ENCODE results near the gene NUP160.
"Not testable (repeated sequence)": the region's sequence is repeated elsewhere in the genome, so short reads cannot be mapped to it uniquely, and the experiment has no call there.

Gene NUP160, protein sequence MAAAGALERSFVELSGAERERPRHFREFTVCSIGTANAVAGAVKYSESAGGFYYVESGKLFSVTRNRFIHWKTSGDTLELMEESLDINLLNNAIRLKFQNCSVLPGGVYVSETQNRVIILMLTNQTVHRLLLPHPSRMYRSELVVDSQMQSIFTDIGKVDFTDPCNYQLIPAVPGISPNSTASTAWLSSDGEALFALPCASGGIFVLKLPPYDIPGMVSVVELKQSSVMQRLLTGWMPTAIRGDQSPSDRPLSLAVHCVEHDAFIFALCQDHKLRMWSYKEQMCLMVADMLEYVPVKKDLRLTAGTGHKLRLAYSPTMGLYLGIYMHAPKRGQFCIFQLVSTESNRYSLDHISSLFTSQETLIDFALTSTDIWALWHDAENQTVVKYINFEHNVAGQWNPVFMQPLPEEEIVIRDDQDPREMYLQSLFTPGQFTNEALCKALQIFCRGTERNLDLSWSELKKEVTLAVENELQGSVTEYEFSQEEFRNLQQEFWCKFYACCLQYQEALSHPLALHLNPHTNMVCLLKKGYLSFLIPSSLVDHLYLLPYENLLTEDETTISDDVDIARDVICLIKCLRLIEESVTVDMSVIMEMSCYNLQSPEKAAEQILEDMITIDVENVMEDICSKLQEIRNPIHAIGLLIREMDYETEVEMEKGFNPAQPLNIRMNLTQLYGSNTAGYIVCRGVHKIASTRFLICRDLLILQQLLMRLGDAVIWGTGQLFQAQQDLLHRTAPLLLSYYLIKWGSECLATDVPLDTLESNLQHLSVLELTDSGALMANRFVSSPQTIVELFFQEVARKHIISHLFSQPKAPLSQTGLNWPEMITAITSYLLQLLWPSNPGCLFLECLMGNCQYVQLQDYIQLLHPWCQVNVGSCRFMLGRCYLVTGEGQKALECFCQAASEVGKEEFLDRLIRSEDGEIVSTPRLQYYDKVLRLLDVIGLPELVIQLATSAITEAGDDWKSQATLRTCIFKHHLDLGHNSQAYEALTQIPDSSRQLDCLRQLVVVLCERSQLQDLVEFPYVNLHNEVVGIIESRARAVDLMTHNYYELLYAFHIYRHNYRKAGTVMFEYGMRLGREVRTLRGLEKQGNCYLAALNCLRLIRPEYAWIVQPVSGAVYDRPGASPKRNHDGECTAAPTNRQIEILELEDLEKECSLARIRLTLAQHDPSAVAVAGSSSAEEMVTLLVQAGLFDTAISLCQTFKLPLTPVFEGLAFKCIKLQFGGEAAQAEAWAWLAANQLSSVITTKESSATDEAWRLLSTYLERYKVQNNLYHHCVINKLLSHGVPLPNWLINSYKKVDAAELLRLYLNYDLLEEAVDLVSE (N-terminal part only)

DNA sequence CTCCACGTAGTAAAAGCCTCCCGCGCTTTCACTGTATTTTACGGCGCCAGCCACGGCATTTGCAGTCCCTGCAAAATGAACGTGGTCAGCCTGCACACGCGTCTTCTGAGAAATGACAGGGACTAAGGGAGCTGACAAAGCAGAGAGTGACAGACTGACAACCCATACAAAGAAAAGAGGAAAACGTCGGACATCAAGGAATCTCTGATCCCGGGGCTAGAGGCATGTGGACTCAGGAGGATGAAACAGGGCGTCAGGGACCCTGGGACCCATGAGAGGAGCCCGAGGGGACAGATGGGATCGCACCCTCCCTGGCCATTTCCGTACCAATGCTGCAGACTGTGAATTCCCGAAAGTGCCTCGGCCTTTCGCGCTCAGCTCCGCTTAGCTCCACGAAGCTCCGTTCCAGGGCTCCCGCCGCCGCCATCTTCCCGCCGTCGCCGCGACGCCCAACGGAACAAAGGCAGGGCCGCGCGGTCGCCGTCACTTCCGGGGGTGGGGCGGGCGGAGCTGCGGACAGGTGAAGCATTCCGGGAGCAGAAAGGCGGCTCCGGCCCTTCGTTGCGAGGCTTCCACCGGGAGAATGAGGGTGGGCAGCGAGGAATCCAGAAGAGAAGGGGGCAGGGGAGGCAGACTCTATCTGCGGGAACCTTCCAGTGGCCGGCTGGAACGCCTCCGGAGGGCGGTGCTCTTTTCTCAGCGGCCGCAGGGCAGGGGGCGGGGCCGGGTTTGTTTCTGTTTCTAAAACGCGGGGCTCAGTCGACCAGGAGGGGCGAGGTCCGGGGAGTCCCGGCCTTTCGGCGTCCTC lies at the start of gene NUP160:
Gene NUP160 (minus strand): TSS at position 459 of the 808 bp plus-strand sequence. CDS start 32 bp downstream, at position 427.
- peak; percentile 74 for DNase-seq

GRCh38 chr11:47896199-47896598 lies 48.0 kb upstream of the NUP160 start:
- no peak for DNase-seq

GRCh38 chr11:47895035-47895434 lies 46.9 kb upstream of the NUP160 start:
- DNase-seq = no peak

- DNase-seq = not testable (repeated sequence)
These were observed 44.6 kb upstream of the NUP160 start for GRCh38 chr11:47892546-47893276.

DNA sequence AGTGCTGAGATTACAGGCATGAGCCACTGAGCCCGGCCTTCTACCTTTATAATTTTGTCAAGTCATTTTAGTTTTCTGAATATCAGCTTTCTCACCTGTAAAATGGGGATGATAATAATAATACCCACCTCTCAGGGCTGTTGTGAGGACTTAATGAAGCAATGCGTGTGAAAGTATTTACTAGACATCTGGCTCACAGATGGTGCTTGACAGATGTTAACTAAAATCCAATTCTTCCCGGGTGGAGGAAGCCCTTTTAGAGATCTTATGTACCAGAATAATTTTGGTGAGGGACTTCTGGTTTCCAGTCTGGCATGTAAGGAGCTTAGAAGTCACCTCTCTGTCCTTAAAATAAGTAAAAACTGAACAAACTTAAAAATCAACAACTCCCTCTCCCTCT lies 43.7 kb upstream of the NUP160 start:
- DNase-seq = no peak

- DNase-seq = no peak
These were observed 41.7 kb upstream of the NUP160 start for GRCh38 chr11:47889714-47890441.

GRCh38 chr11:47887910-47888569 lies 39.9 kb upstream of the NUP160 start:
- no peak for DNase-seq

DNA sequence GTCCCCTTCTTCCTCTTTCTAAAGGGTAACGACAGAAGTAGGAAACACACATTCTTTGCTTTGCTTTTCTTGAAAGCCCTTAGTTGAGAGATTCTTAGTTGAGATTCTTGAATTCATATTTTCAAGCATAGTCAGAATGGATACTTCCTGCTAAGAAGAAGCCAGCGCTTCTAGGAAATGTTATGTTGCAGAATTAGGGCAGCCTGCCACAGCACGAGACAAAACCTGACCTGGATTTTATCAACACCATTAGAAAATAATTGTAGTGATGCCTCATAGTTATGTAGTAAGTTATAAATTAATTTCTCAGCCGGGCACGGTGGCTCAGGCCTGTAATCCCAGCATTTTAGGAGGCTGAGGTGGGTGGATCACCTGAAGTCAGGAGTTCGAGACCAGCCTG lies 37.9 kb upstream of the NUP160 start:
- DNase-seq = no peak

- DNase-seq = not testable (repeated sequence)
These were observed 34.3 kb upstream of the NUP160 start for GRCh38 chr11:47882437-47882836.

DNA sequence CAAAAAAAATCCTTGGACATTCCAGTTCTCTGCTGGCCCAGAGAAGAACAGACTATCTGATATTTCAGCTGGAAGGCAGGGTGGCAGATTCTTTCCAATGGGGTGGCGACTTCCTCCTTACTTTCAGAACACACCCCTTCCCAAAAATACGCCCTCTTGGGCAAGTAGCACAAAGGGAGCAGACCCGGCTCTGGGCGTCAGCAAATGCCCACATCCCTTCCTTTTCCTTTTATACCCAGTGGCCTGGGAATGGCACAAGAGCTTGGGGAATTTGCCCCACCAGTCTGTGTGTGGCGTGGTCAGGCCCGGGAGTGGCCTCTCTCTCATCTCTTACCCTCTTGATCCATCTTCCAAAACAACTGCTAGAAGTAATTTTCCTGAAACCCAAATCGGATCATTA lies 33.0 kb upstream of the NUP160 start:
- no peak for DNase-seq

DNA sequence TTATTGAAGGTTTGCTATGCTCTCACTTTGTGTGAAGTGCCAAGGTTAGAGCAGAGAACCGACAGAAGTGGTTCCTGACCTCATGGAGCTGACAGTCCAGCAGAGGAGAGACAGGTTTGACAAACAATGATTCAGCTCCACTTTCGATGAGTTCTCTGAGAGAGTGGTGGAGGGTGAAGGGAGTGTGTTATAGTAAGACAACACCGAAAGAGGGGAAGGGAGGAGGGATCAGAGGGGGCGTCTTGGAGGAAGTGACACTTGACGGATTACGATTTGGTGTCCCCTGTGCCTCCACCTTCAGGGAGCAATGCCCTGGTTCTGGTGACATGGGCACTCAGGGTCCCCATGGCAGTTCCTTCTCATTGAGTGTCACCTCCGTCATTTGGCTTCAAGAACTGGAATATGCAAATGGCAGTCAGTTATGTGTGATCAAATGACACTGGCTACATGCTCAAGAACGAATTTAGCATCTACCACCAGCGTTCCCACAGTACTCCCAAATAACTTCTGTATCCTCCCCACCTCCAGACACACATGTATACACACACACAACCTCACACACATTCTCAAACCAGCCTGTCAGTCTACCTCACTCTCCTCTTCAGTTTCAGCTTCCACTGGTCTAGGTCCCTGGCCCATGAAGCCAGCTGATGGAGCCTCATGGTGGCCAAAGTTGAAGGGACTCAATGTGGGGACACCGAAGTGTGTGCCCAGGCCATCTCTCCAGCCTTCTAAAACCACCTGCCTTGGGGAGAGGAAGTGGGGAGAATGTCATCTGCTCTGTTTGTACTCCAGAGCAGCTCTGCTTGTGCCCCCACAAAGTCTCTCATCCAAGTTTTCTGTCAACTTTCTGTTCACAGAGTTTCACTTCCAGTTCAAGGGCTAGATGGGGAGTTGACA lies 31.4 kb upstream of the NUP160 start:
- DNase-seq = no peak

DNA sequence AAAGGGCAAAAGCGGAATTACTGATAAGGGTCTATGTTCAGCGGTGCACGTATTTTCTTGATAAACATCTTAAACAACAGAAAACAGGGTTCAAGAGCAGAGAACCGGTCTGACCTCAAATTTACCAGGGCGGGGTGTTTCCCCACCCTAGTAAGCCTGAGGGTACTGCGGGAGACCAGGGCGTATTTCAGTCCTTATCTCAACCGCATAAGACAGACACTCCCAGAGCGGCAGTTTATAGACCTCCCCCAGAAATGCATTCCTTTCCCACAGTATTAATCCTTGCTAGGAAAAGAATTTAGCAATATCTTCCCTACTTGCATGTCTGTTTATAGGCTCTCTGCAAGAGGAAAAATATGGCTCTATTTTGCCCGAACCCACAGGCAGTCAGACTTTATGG lies 27.7 kb upstream of the NUP160 start:
- not testable (repeated sequence) for DNase-seq

GRCh38 chr11:47870404-47870803 lies 22.3 kb upstream of the NUP160 start:
- no peak for DNase-seq

DNA sequence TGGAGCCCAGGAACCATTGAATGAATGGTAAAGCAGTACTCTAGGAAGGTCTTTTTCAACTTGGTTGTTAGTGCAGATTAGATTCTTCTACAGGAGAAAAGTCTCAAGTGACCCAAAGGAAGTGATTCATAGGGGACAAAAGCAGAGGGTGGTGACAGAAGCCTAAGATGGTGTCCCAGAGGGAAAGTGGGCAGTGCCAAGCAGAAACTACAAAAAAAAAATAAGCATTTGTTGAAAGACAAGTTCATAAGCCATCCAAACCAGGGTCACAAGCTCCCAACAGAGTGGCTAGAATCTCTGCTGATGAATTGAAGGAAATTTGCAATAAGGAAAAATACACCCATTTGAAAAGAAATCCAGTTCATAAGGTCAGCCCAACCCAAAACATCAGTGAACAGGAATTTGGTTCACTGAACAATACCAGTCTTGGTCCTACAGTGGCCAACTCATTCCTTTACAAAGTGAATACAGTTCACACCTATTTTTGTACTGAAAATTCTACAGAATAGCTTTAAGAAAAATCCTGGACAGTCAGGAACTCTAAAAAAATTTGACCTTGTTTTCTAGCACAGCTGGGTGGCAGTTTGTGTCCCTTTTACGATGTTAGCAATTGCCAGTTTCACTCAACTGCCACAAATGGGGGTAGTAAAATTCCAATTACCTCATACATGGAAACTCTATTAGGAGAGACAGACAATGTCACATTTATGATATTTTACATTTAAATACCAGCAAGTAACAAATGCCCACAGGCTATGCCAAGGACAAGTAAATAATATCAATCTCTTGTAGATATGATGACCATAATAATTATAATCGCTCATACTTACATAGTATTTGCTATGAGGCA lies 21.6 kb upstream of the NUP160 start:
- no peak for DNase-seq

- no peak for DNase-seq
These were observed 19.7 kb upstream of the NUP160 start for GRCh38 chr11:47867823-47868222.

GRCh38 chr11:47866892-47867291 lies 18.7 kb upstream of the NUP160 start:
- DNase-seq = not testable (repeated sequence)

DNA sequence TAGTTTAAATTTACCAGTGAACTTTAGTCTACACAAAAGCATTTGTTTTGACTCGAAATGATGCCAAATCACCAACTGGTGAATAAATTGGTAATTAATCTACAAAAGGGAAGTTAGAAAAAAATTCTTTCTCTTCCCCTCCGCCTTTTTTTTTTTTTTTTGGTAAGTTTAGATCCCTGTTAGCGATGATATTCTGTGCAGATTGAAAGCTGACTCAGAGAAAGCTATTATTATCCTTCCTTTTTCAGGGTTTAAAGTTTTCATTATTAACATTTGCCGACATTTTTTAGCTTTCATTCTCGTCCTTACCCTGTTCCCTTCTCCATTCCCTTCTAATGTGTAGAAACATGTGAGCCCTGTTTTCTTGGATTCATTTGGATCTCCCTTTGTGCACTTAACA lies 16.8 kb upstream of the NUP160 start:
- no peak for DNase-seq

GRCh38 chr11:47863898-47864430 lies 15.8 kb upstream of the NUP160 start:
- no peak for DNase-seq

Measured in NK-92 treated with Interleukin-12 subunit alpha and Interleukin-12 subunit beta, amount 100 ng/mL, for 24 hours (cell line).